PC-9 (cell line): ENCODE results near the gene TTC31.

Experiments used
- CTCF ChIP-seq: fragments of 200-600 bp; sonication (generic); conservative IDR thresholded peaks from 2 replicates; pipeline ENCODE4 v1.6.1; 2017; ENCODE audit warnings: mixed run types, antibody characterized with exemption, mild to moderate bottlenecking, moderate library complexity
- EZH2 ChIP-seq: fragments of 200-600 bp; sonication (generic); IDR thresholded peaks from 2 replicates; pipeline ENCODE4 v1.8.0; 2017; ENCODE audit warnings: antibody characterized with exemption, low read depth

GRCh38 chr2:74436111-74436805 lies 46.6 kb upstream of the TTC31 start:
- TF ChIP-seq CTCF (no peak), EZH2 (no peak)
